Measurements from ENCODE around the gene PKM.
"Not testable (repeated sequence)": the region's sequence is repeated elsewhere in the genome, so short reads cannot be mapped to it uniquely, and the experiment has no call there.

The PKM gene

GRCh38 chr15:72175186-72176044, 55.6 kb downstream of the PKM start:
- no peak for DNase-seq

- no peak for DNase-seq
Observed at GRCh38 chr15:72174551-72175165, 56.3 kb downstream of the PKM start.

GRCh38 chr15:72173864-72174550, 57.0 kb downstream of the PKM start:
- DNase-seq, result no peak

- DNase-seq, result no peak
Observed at GRCh38 chr15:72173401-72173800, 57.6 kb downstream of the PKM start.

GRCh38 chr15:72172796-72173195, 58.2 kb downstream of the PKM start:
- DNase-seq, result no peak

GRCh38 chr15:72171978-72172377, 59.0 kb downstream of the PKM start:
- DNase-seq, result not testable (repeated sequence)

GRCh38 chr15:72170691-72171090, 60.3 kb downstream of the PKM start:
- DNase-seq, result no peak

GRCh38 chr15:72169921-72170611, 60.9 kb downstream of the PKM start:
- DNase-seq, result no peak

GRCh38 chr15:72169236-72169920, 61.6 kb downstream of the PKM start:
- DNase-seq, result no peak

GRCh38 chr15:72168808-72169190, 62.2 kb downstream of the PKM start:
- no peak for DNase-seq

- DNase-seq, result no peak
Observed at GRCh38 chr15:72168131-72168807, 62.7 kb downstream of the PKM start.

GRCh38 chr15:72167445-72167844, 63.5 kb downstream of the PKM start:
- DNase-seq, result no peak

GRCh38 chr15:72166716-72167417, 64.1 kb downstream of the PKM start:
- DNase-seq, result no peak

GRCh38 chr15:72163719-72164118, 67.3 kb downstream of the PKM start:
- DNase-seq, result no peak

GRCh38 chr15:72162569-72162968, 68.4 kb downstream of the PKM start:
- DNase-seq, result no peak

GRCh38 chr15:72161361-72162132, 69.4 kb downstream of the PKM start:
- no peak for DNase-seq

GRCh38 chr15:72160696-72161245, 70.2 kb downstream of the PKM start:
- DNase-seq, result no peak

GRCh38 chr15:72156928-72157327, 74.1 kb downstream of the PKM start:
- DNase-seq, result no peak

- DNase-seq, result peak; percentile 81
Observed at GRCh38 chr15:72155635-72156616, 75.1 kb downstream of the PKM start.
